ENCODE results near the gene NOL3. TPM values are rescaled to one million over a fixed set of nuclear protein-coding genes. Genes with fewer than 3 reads are reported as not detected.

Gene NOL3
- total RNA-seq, 1 donor from 2014 or later: 20.2 TPM

Other genes with a start within 250 kb of the NOL3 start
- 0.66 and 1.2 TPM in 2 replicates for gene RRAD, start 245.0 kb upstream of the NOL3 start, total RNA-seq
- gene CIAO2B, start 236.1 kb upstream of the NOL3 start, total RNA-seq: 110 and 113 TPM in 2 replicates
- gene CES2, start 235.0 kb upstream of the NOL3 start, total RNA-seq: 35.6 and 38.3 TPM in 2 replicates
- 7.9 and 10.9 TPM in 2 replicates for gene CES3, start 209.3 kb upstream of the NOL3 start, total RNA-seq
- gene CES4A, start 181.9 kb upstream of the NOL3 start, total RNA-seq: 39.6 and 42.2 TPM in 2 replicates
- 235 and 240 TPM in 2 replicates for gene CBFB, start 141.4 kb upstream of the NOL3 start, total RNA-seq
- 18.7 and 19.3 TPM in 2 replicates for gene PHAF1, start 60.6 kb upstream of the NOL3 start, total RNA-seq
- 8.1 and 8.3 TPM in 2 replicates for gene B3GNT9, start 19.5 kb upstream of the NOL3 start, total RNA-seq
- 48.6 and 52.9 TPM in 2 replicates for gene TRADD, start 10.6 kb upstream of the NOL3 start, total RNA-seq
- 32.7 and 34.4 TPM in 2 replicates for gene FBXL8, start 10.6 kb upstream of the NOL3 start, total RNA-seq
- gene HSF4, start 5.8 kb upstream of the NOL3 start, total RNA-seq: 39.3 and 43.9 TPM in 2 replicates
- 50.4 and 57.4 TPM in 2 replicates for gene MATCAP1, start 13.4 kb downstream of the NOL3 start, total RNA-seq
- gene EXOC3L1, start 19.6 kb downstream of the NOL3 start, total RNA-seq: 0.09 TPM in 1 of 2 replicates, not detected in the other
- 132 and 133 TPM in 2 replicates for gene E2F4, start 21.6 kb downstream of the NOL3 start, total RNA-seq
- 7.4 and 8.2 TPM in 2 replicates for gene ELMO3, start 28.6 kb downstream of the NOL3 start, total RNA-seq
- gene TMEM208, start 56.6 kb downstream of the NOL3 start, total RNA-seq: 46.2 and 51.2 TPM in 2 replicates
- 60.3 and 64.6 TPM in 2 replicates for gene FHOD1, start 76.9 kb downstream of the NOL3 start, total RNA-seq
- gene SLC9A5, start 78.4 kb downstream of the NOL3 start, total RNA-seq: 2.9 and 3.3 TPM in 2 replicates
- gene PLEKHG4, start 109.0 kb downstream of the NOL3 start, total RNA-seq: 19.5 and 21.3 TPM in 2 replicates
- gene KCTD19, start 156.2 kb downstream of the NOL3 start, total RNA-seq: 0.02 TPM in 1 of 2 replicates, not detected in the other
- gene LRRC36, start 156.3 kb downstream of the NOL3 start, total RNA-seq: not detected in 2 replicates
- not detected in 2 replicates for gene TPPP3, start 223.0 kb downstream of the NOL3 start, total RNA-seq
- 0.36 and 0.48 TPM in 2 replicates for gene ZDHHC1, start 245.9 kb downstream of the NOL3 start, total RNA-seq

Measured in T-helper 2 cell treated with Interferon-gamma antibody and Interleukin-4, amounts not matched to agents 100 ng/mL and 5 ng/mL, for 36 hours (primary cell).